H1 (cell line): ENCODE data around the gene PUDP. TPM values are rescaled to one million over a fixed set of nuclear protein-coding genes. Genes with fewer than 3 reads are reported as not detected.

Experiments
- CTCF ChIA-PET: fragments of 300-600 bp; sonication (Branson Sonifier 250); formaldehyde crosslinking; loops from one replicate; lab custom pipeline; 2021; ENCODE audit not compliant: partially characterized antibody; lab: Charles Lee
- POLR2A ChIA-PET: fragments of 300-600 bp; sonication (Branson Sonifier 250); formaldehyde crosslinking; loops from one replicate; lab custom pipeline; 2021; ENCODE audit warnings: inconsistent platforms; ENCODE audit not compliant: partially characterized antibody; lab: Charles Lee
- DNase-seq, 2 experiments: peaks; one replicate each; pipeline versions ENCODE4 v3.0.0 to v3.0.0-alpha.2; 2010 to 2022; ENCODE audit warnings: low spot score in 2 of 2, low read depth in 1 of 2, mixed read lengths in 1 of 2
- FAIRE-seq: peaks from 2 replicates; lab custom pipeline; 2011; peaks lifted over from hg19 to GRCh38; lab: Jason Lieb, UNC
- H2AFZ ChIP-seq: 2 replicates; pipeline ENCODE4 v1.8.1; 2012; ENCODE audit warnings: low read length, inconsistent platforms
- H2AK5ac ChIP-seq: 2 replicates; pipeline ENCODE4 v1.6.1; 2013; ENCODE audit warnings: low read depth, low read length
- H2BK120ac ChIP-seq: replicated peaks from 2 replicates; pipeline ENCODE3; 2013; ENCODE audit warnings: low read depth, low read length, inconsistent platforms
- H2BK12ac ChIP-seq: 2 replicates; pipeline ENCODE4 v1.6.1; 2013; ENCODE audit warnings: low read depth, low read length
- H2BK15ac ChIP-seq: 2 replicates; pipeline ENCODE4 v1.6.1; 2013; ENCODE audit warnings: low read length
- H2BK20ac ChIP-seq: 2 replicates; pipeline ENCODE4 v1.6.1; 2013; ENCODE audit warnings: low read length
- H2BK5ac ChIP-seq: 2 replicates; pipeline ENCODE4 v1.6.1; 2013; ENCODE audit warnings: low read depth, low read length
- H3K14ac ChIP-seq: 2 replicates; pipeline ENCODE4 v1.6.1; 2013; ENCODE audit warnings: inconsistent platforms; ENCODE audit not compliant: insufficient read length
- H3K18ac ChIP-seq: 2 replicates; pipeline ENCODE4 v1.6.1; 2013; ENCODE audit warnings: low read length; ENCODE audit errors: extremely low read depth
- H3K23ac ChIP-seq: 2 replicates; pipeline ENCODE4 v1.6.1; 2013; ENCODE audit warnings: inconsistent platforms; ENCODE audit not compliant: insufficient read length
- H3K23me2 ChIP-seq: 2 replicates; pipeline ENCODE4 v1.6.1; 2013; ENCODE audit warnings: low read depth, low read length
- H3K27ac ChIP-seq: 2 replicates; pipeline ENCODE4 v1.6.1; 2011; ENCODE audit warnings: low read depth, low read length, inconsistent platforms
- H3K27me3 ChIP-seq, 4 experiments: replicated peaks in 1 of 4; 1 replicate in 1 of 4; 2 replicates in 3 of 4; pipeline versions ENCODE4 v1.6.1 to v1.8.1; 2011 to 2013; ENCODE audit warnings: low read length in 3 of 4, mild to moderate bottlenecking in 3 of 4, inconsistent platforms in 2 of 4, mixed read lengths in 2 of 4, moderate library complexity in 1 of 4; ENCODE audit not compliant: control insufficient read depth in 3 of 4, insufficient read depth in 3 of 4; ENCODE audit errors: extremely low read depth in 1 of 4
- H3K36me3 ChIP-seq, 4 experiments: 2 replicates each; pipeline versions ENCODE4 v1.6.1 to v1.8.1; 2011 to 2013; ENCODE audit warnings: mild to moderate bottlenecking in 4 of 4, low read length in 3 of 4, moderate library complexity in 2 of 4, control low read depth in 1 of 4, inconsistent platforms in 1 of 4; ENCODE audit not compliant: insufficient read depth in 4 of 4, control insufficient read depth in 2 of 4
- H3K4ac ChIP-seq: replicated peaks from 2 replicates; pipeline ENCODE3; 2013; ENCODE audit warnings: low read length, low read depth, mixed read lengths, inconsistent platforms; ENCODE audit not compliant: insufficient read length
- H3K4me1 ChIP-seq, 4 experiments: replicated peaks in 1 of 4; 1 replicate in 1 of 4; 2 replicates in 3 of 4; pipeline versions ENCODE4 v1.6.1 to v1.8.1; 2011 to 2013; ENCODE audit warnings: low read length in 3 of 4, inconsistent platforms in 2 of 4, mixed read lengths in 1 of 4; ENCODE audit not compliant: insufficient read depth in 4 of 4, control insufficient read depth in 3 of 4
- H3K4me2 ChIP-seq, 2 experiments: 2 replicates each; pipeline versions ENCODE4 v1.6.1 to v1.8.1; 2011 to 2013; ENCODE audit warnings: low read depth in 2 of 2, low read length in 2 of 2, control low read depth in 1 of 2, inconsistent platforms in 1 of 2, mild to moderate bottlenecking in 1 of 2; ENCODE audit not compliant: insufficient read depth in 1 of 2
- H3K4me3 ChIP-seq, 4 experiments: fragments of 200-600, 300-600 bp in 1 of 4; sonication (generic), shearing (Covaris generic), sonication (Bioruptor Twin) in 1 of 4; 2 replicates each; pipeline versions ENCODE4 v1.5.1 to v1.8.1; 2011 to 2016; ENCODE audit warnings: low read length in 4 of 4, low read depth in 3 of 4, control low read depth in 2 of 4, inconsistent platforms in 2 of 4, mild to moderate bottlenecking in 2 of 4, mixed read lengths in 1 of 4, moderate library complexity in 1 of 4; ENCODE audit not compliant: insufficient read depth in 2 of 4; ENCODE audit errors: extremely low read depth in 1 of 4
- H3K56ac ChIP-seq: replicated peaks from 2 replicates; pipeline ENCODE3; 2013; ENCODE audit warnings: low read depth, mild to moderate bottlenecking, mixed read lengths, low read length, inconsistent platforms; ENCODE audit not compliant: insufficient read length
- H3K79me1 ChIP-seq: 2 replicates; pipeline ENCODE4 v1.6.1; 2013; ENCODE audit warnings: low read depth, low read length, control low read depth
- H3K79me2 ChIP-seq, 2 experiments: 2 replicates each; pipeline versions ENCODE4 v1.6.1 to v1.8.1; 2012 to 2013; ENCODE audit warnings: low read length in 2 of 2, mild to moderate bottlenecking in 2 of 2, inconsistent platforms in 1 of 2; ENCODE audit not compliant: insufficient read depth in 2 of 2, control insufficient read depth in 1 of 2
- H3K9ac ChIP-seq, 4 experiments: replicated peaks in 1 of 4; 1 replicate in 1 of 4; 2 replicates in 3 of 4; pipeline versions ENCODE4 v1.6.1 to v1.8.1; 2011 to 2013; ENCODE audit warnings: low read depth in 3 of 4, low read length in 3 of 4, control low read depth in 2 of 4, mild to moderate bottlenecking in 2 of 4, moderate library complexity in 2 of 4, inconsistent platforms in 1 of 4; ENCODE audit errors: extremely low read depth in 1 of 4
- H3K9me3 ChIP-seq, 2 experiments: 2 replicates each; pipeline versions ENCODE4 v1.6.1 to v1.8.1; 2012 to 2013; ENCODE audit warnings: mild to moderate bottlenecking in 2 of 2, moderate library complexity in 2 of 2, control low read depth in 1 of 2, inconsistent platforms in 1 of 2, low read depth in 1 of 2, low read length in 1 of 2, mixed read lengths in 1 of 2; ENCODE audit not compliant: insufficient read depth in 2 of 2
- H4K20me1 ChIP-seq, 2 experiments: replicated peaks in 1 of 2; 2 replicates each; pipeline versions ENCODE3 to v1.8.1; 2011 to 2013; ENCODE audit warnings: inconsistent platforms in 2 of 2, low read length in 2 of 2, mild to moderate bottlenecking in 1 of 2; ENCODE audit not compliant: insufficient read depth in 2 of 2, control insufficient read depth in 1 of 2
- H4K5ac ChIP-seq: 2 replicates; pipeline ENCODE4 v1.6.1; 2013; ENCODE audit warnings: low read length, low read depth, mixed read lengths, inconsistent platforms; ENCODE audit not compliant: insufficient read length
- H4K8ac ChIP-seq: 2 replicates; pipeline ENCODE4 v1.8.0; 2013; ENCODE audit warnings: mild to moderate bottlenecking, moderate library complexity, low read length, inconsistent platforms; ENCODE audit not compliant: insufficient read depth; ENCODE audit errors: extremely low read depth
- H4K91ac ChIP-seq: replicated peaks from 2 replicates; pipeline ENCODE3; 2013; ENCODE audit warnings: low read length, mixed read lengths, inconsistent platforms; ENCODE audit not compliant: insufficient read length
- KDM1A ChIP-seq: fragments of 200-600, 300-600 bp; sonication (generic); IDR thresholded peaks from 2 replicates; pipeline ENCODE4 v1.7.1; 2016; ENCODE audit warnings: mild to moderate bottlenecking, low read length, borderline replicate concordance
- SP1 ChIP-seq: IDR thresholded peaks from 2 replicates; pipeline ENCODE4 v1.6.1; 2011; ENCODE audit warnings: low read depth, low read length
- WGBS, 2 experiments: shearing (Covaris generic) in 1 of 2; methylation state at CpG; one replicate each; pipeline versions ENCODE4 v1.1.6 to v1.1.7; 2013 to 2015; ENCODE audit warnings: low lambda C conversion rate in 2 of 2, mixed read lengths in 2 of 2, inconsistent platforms in 1 of 2, low coverage in 1 of 2, missing lambda C conversion rate in 1 of 2; ENCODE audit not compliant: insufficient replicate concordance in 2 of 2, insufficient coverage in 1 of 2, insufficient read length in 1 of 2; ENCODE audit errors: extremely low coverage in 1 of 2, missing lambda C conversion rate in 1 of 2; 5-methylcytosine and 5-hydroxymethylcytosine counted together
- polyA plus RNA-seq, 7 experiments: library from polyadenylated mRNA; depleted of rRNA in 3 of 7; stranded (reverse) in 5 of 7; unstranded in 2 of 7; fragments of >200 nt in 5 of 7; fragments of 200-250 nt in 2 of 7; gene quantifications; 1 replicate in 5 of 7; 2 replicates in 1 of 7; 4 replicates in 1 of 7; pipeline versions ENCODE4 v1.2.1 to v1.2.3, GENCODE V29; 2011 to 2013; ENCODE audit warnings: missing spikeins in 2 of 7, mixed read lengths in 2 of 7
- total RNA-seq: library from RNA; stranded (reverse); fragmentation: NEBNext Ultra II Directional; extraction: Animal tissue kit (Norgen Biotek cat#: 25700); gene quantifications from 2 replicates; pipeline ENCODE4 v1.2.1, GENCODE V29; 2021

Gene PUDP
- total and polyA plus RNA-seq, 2 of the 8 experiments (the other 6 are each of a cell fraction or from before 2014, with no cell fraction given), result 27.2 to 30.2 TPM

- POLR2A ChIA-PET, result interaction anchor here (0.7 kb wide), 1 partner anchor 21 kb away, joined by 3 read pairs; no protein-coding TSS in a partner anchor
- Histone ChIP-seq H3K27me3 (no peaks in the 10 kb centered on the region), H2AK5ac (no peak overlapping the region), H2BK12ac (no peak overlapping the region), H3K56ac (no peak overlapping the region), H4K20me1 (no peaks in the 10 kb centered on the region), H3K4me3 (peak overlapping the region; percentile 69 to 86 (median 76)), H3K14ac (no peak overlapping the region), H3K79me2 (peaks cover 0 to 3% of the 10 kb centered on the region in 2 experiments; a peak in 1 of 4 replicates), H2BK120ac (no peak overlapping the region), H3K18ac (no peak overlapping the region), H4K5ac (no peak overlapping the region), H3K9ac (no peak overlapping the region), H3K9me3 (no peaks in the 10 kb centered on the region), H3K79me1 (no peaks in the 10 kb centered on the region), H3K4me1 (peaks cover 0 to 4% (median 0%) of the 10 kb centered on the region in 4 experiments; a peak in 2 of 7 replicates), H3K27ac (no peak overlapping the region), H2BK5ac (no peak overlapping the region), H3K23ac (no peak overlapping the region), H3K4me2 (peak overlapping the region; percentile 79), H2BK15ac (no peak overlapping the region), H3K36me3 (no peaks in the 10 kb centered on the region), H3K23me2 (peaks cover 6% of the 10 kb centered on the region; the same call in 1 of the 2 replicates), H2AFZ (peak overlapping the region; percentile 40; the same call in 1 of the 2 replicates), H4K91ac (no peak overlapping the region), H4K8ac (no peak overlapping the region), H3K4ac (no peak overlapping the region), H2BK20ac (no peak overlapping the region)
- CTCF ChIA-PET, result interaction anchor here (0.8 to 1.7 kb wide), 2 partner anchors 14 to 320 kb away, joined by 4 to 5 read pairs; no protein-coding TSS in a partner anchor
- no peak for DNase-seq
- FAIRE-seq, result no peak
- WGBS, 2 experiments, result 51% methylated on average over 13 of the region's 13 CpGs; no CpG with 5 or more reads in 1 of the 2 experiments
- TF ChIP-seq KDM1A (peak; percentile 75), SP1 (no peak)
These were observed 1.1 kb downstream of the PUDP start for GRCh38 chrX:7146703-7147412.
